H1 (cell line): ENCODE measurements around the gene USP3. TPM values are rescaled to one million over a fixed set of nuclear protein-coding genes. Genes with fewer than 3 reads are reported as not detected.

Experiments used
- CTCF ChIA-PET: fragments of 300-600 bp; sonication (Branson Sonifier 250); formaldehyde crosslinking; loops from one replicate; lab custom pipeline; 2021; ENCODE audit not compliant: partially characterized antibody; lab: Charles Lee
- POLR2A ChIA-PET: fragments of 300-600 bp; sonication (Branson Sonifier 250); formaldehyde crosslinking; loops from one replicate; lab custom pipeline; 2021; ENCODE audit warnings: inconsistent platforms; ENCODE audit not compliant: partially characterized antibody; lab: Charles Lee
- DNase-seq, 2 experiments: peaks; one replicate each; pipeline versions ENCODE4 v3.0.0 to v3.0.0-alpha.2; 2010 to 2022; ENCODE audit warnings: low spot score in 2 of 2, low read depth in 1 of 2, mixed read lengths in 1 of 2
- FAIRE-seq: peaks from 2 replicates; lab custom pipeline; 2011; peaks lifted over from hg19 to GRCh38; lab: Jason Lieb, UNC
- H2AFZ ChIP-seq: 2 replicates; pipeline ENCODE4 v1.8.1; 2012; ENCODE audit warnings: low read length, inconsistent platforms
- H2AK5ac ChIP-seq: 2 replicates; pipeline ENCODE4 v1.6.1; 2013; ENCODE audit warnings: low read depth, low read length
- H2BK120ac ChIP-seq: replicated peaks from 2 replicates; pipeline ENCODE3; 2013; ENCODE audit warnings: low read depth, low read length, inconsistent platforms
- H2BK12ac ChIP-seq: 2 replicates; pipeline ENCODE4 v1.6.1; 2013; ENCODE audit warnings: low read depth, low read length
- H2BK15ac ChIP-seq: 2 replicates; pipeline ENCODE4 v1.6.1; 2013; ENCODE audit warnings: low read length
- H2BK20ac ChIP-seq: 2 replicates; pipeline ENCODE4 v1.6.1; 2013; ENCODE audit warnings: low read length
- H2BK5ac ChIP-seq: 2 replicates; pipeline ENCODE4 v1.6.1; 2013; ENCODE audit warnings: low read depth, low read length
- H3K14ac ChIP-seq: 2 replicates; pipeline ENCODE4 v1.6.1; 2013; ENCODE audit warnings: inconsistent platforms; ENCODE audit not compliant: insufficient read length
- H3K18ac ChIP-seq: 2 replicates; pipeline ENCODE4 v1.6.1; 2013; ENCODE audit warnings: low read length; ENCODE audit errors: extremely low read depth
- H3K23ac ChIP-seq: 2 replicates; pipeline ENCODE4 v1.6.1; 2013; ENCODE audit warnings: inconsistent platforms; ENCODE audit not compliant: insufficient read length
- H3K23me2 ChIP-seq: 2 replicates; pipeline ENCODE4 v1.6.1; 2013; ENCODE audit warnings: low read depth, low read length
- H3K27ac ChIP-seq: 2 replicates; pipeline ENCODE4 v1.6.1; 2011; ENCODE audit warnings: low read depth, low read length, inconsistent platforms
- H3K27me3 ChIP-seq, 4 experiments: replicated peaks in 1 of 4; 1 replicate in 1 of 4; 2 replicates in 3 of 4; pipeline versions ENCODE4 v1.6.1 to v1.8.1; 2011 to 2013; ENCODE audit warnings: low read length in 3 of 4, mild to moderate bottlenecking in 3 of 4, inconsistent platforms in 2 of 4, mixed read lengths in 2 of 4, moderate library complexity in 1 of 4; ENCODE audit not compliant: control insufficient read depth in 3 of 4, insufficient read depth in 3 of 4; ENCODE audit errors: extremely low read depth in 1 of 4
- H3K36me3 ChIP-seq, 4 experiments: 2 replicates each; pipeline versions ENCODE4 v1.6.1 to v1.8.1; 2011 to 2013; ENCODE audit warnings: mild to moderate bottlenecking in 4 of 4, low read length in 3 of 4, moderate library complexity in 2 of 4, control low read depth in 1 of 4, inconsistent platforms in 1 of 4; ENCODE audit not compliant: insufficient read depth in 4 of 4, control insufficient read depth in 2 of 4
- H3K4ac ChIP-seq: replicated peaks from 2 replicates; pipeline ENCODE3; 2013; ENCODE audit warnings: low read length, low read depth, mixed read lengths, inconsistent platforms; ENCODE audit not compliant: insufficient read length
- H3K4me1 ChIP-seq, 4 experiments: replicated peaks in 1 of 4; 1 replicate in 1 of 4; 2 replicates in 3 of 4; pipeline versions ENCODE4 v1.6.1 to v1.8.1; 2011 to 2013; ENCODE audit warnings: low read length in 3 of 4, inconsistent platforms in 2 of 4, mixed read lengths in 1 of 4; ENCODE audit not compliant: insufficient read depth in 4 of 4, control insufficient read depth in 3 of 4
- H3K4me2 ChIP-seq, 2 experiments: 2 replicates each; pipeline versions ENCODE4 v1.6.1 to v1.8.1; 2011 to 2013; ENCODE audit warnings: low read depth in 2 of 2, low read length in 2 of 2, control low read depth in 1 of 2, inconsistent platforms in 1 of 2, mild to moderate bottlenecking in 1 of 2; ENCODE audit not compliant: insufficient read depth in 1 of 2
- H3K4me3 ChIP-seq, 4 experiments: fragments of 200-600, 300-600 bp in 1 of 4; sonication (generic), shearing (Covaris generic), sonication (Bioruptor Twin) in 1 of 4; 2 replicates each; pipeline versions ENCODE4 v1.5.1 to v1.8.1; 2011 to 2016; ENCODE audit warnings: low read length in 4 of 4, low read depth in 3 of 4, control low read depth in 2 of 4, inconsistent platforms in 2 of 4, mild to moderate bottlenecking in 2 of 4, mixed read lengths in 1 of 4, moderate library complexity in 1 of 4; ENCODE audit not compliant: insufficient read depth in 2 of 4; ENCODE audit errors: extremely low read depth in 1 of 4
- H3K56ac ChIP-seq: replicated peaks from 2 replicates; pipeline ENCODE3; 2013; ENCODE audit warnings: low read depth, mild to moderate bottlenecking, mixed read lengths, low read length, inconsistent platforms; ENCODE audit not compliant: insufficient read length
- H3K79me1 ChIP-seq: 2 replicates; pipeline ENCODE4 v1.6.1; 2013; ENCODE audit warnings: low read depth, low read length, control low read depth
- H3K79me2 ChIP-seq, 2 experiments: 2 replicates each; pipeline versions ENCODE4 v1.6.1 to v1.8.1; 2012 to 2013; ENCODE audit warnings: low read length in 2 of 2, mild to moderate bottlenecking in 2 of 2, inconsistent platforms in 1 of 2; ENCODE audit not compliant: insufficient read depth in 2 of 2, control insufficient read depth in 1 of 2
- H3K9ac ChIP-seq, 4 experiments: replicated peaks in 1 of 4; 1 replicate in 1 of 4; 2 replicates in 3 of 4; pipeline versions ENCODE4 v1.6.1 to v1.8.1; 2011 to 2013; ENCODE audit warnings: low read depth in 3 of 4, low read length in 3 of 4, control low read depth in 2 of 4, mild to moderate bottlenecking in 2 of 4, moderate library complexity in 2 of 4, inconsistent platforms in 1 of 4; ENCODE audit errors: extremely low read depth in 1 of 4
- H3K9me3 ChIP-seq, 2 experiments: 2 replicates each; pipeline versions ENCODE4 v1.6.1 to v1.8.1; 2012 to 2013; ENCODE audit warnings: mild to moderate bottlenecking in 2 of 2, moderate library complexity in 2 of 2, control low read depth in 1 of 2, inconsistent platforms in 1 of 2, low read depth in 1 of 2, low read length in 1 of 2, mixed read lengths in 1 of 2; ENCODE audit not compliant: insufficient read depth in 2 of 2
- H4K20me1 ChIP-seq, 2 experiments: replicated peaks in 1 of 2; 2 replicates each; pipeline versions ENCODE3 to v1.8.1; 2011 to 2013; ENCODE audit warnings: inconsistent platforms in 2 of 2, low read length in 2 of 2, mild to moderate bottlenecking in 1 of 2; ENCODE audit not compliant: insufficient read depth in 2 of 2, control insufficient read depth in 1 of 2
- H4K5ac ChIP-seq: 2 replicates; pipeline ENCODE4 v1.6.1; 2013; ENCODE audit warnings: low read length, low read depth, mixed read lengths, inconsistent platforms; ENCODE audit not compliant: insufficient read length
- H4K8ac ChIP-seq: 2 replicates; pipeline ENCODE4 v1.8.0; 2013; ENCODE audit warnings: mild to moderate bottlenecking, moderate library complexity, low read length, inconsistent platforms; ENCODE audit not compliant: insufficient read depth; ENCODE audit errors: extremely low read depth
- H4K91ac ChIP-seq: replicated peaks from 2 replicates; pipeline ENCODE3; 2013; ENCODE audit warnings: low read length, mixed read lengths, inconsistent platforms; ENCODE audit not compliant: insufficient read length
- ASH2L ChIP-seq: fragments of 200-600, 300-600 bp; sonication (generic); IDR thresholded peaks from one replicate; pipeline ENCODE4 v1.7.1; 2017; ENCODE audit warnings: low read length
- ATF2 ChIP-seq: IDR thresholded peaks from 2 replicates; pipeline ENCODE4 v1.6.1; 2012; ENCODE audit warnings: low read length, inconsistent platforms
- CBX8 ChIP-seq: fragments of 300-800, 300-1000 bp; sonication (generic); IDR thresholded peaks from 2 replicates; pipeline ENCODE4 v1.7.1; 2016; ENCODE audit warnings: low read depth, low read length, borderline replicate concordance
- CHD2 ChIP-seq: IDR thresholded peaks from 2 replicates; pipeline ENCODE4 v1.6.1; 2012; ENCODE audit warnings: low read length, improper control_type of control experiment
- CREB1 ChIP-seq: IDR thresholded peaks from 2 replicates; pipeline ENCODE4 v1.6.1; 2012; ENCODE audit warnings: inconsistent platforms
- CTBP2 ChIP-seq: IDR thresholded peaks from 2 replicates; pipeline ENCODE4 v1.7.0; 2011; ENCODE audit warnings: borderline replicate concordance, mild to moderate bottlenecking, moderate library complexity, mixed read lengths, low read length; ENCODE audit not compliant: insufficient read depth, insufficient read length
- EGR1 ChIP-seq: IDR thresholded peaks from 2 replicates; pipeline ENCODE4 v1.6.1; 2011; ENCODE audit warnings: low read depth, low read length, borderline replicate concordance
- JUN ChIP-seq: IDR thresholded peaks from 2 replicates; pipeline ENCODE4 v1.6.1; 2011; ENCODE audit warnings: low read depth, mild to moderate bottlenecking, improper control_type of control experiment, low read length
- JUND ChIP-seq: IDR thresholded peaks from 2 replicates; pipeline ENCODE4 v1.6.1; 2011; ENCODE audit warnings: mild to moderate bottlenecking, improper control_type of control experiment, low read length
- NRF1 ChIP-seq: IDR thresholded peaks from 2 replicates; pipeline ENCODE4 v1.6.1; 2011; ENCODE audit warnings: mild to moderate bottlenecking, low read depth, low read length, improper control_type of control experiment
- SIX5 ChIP-seq: IDR thresholded peaks from 2 replicates; pipeline ENCODE4 v1.6.1; 2011; ENCODE audit warnings: mild to moderate bottlenecking, low read depth, low read length
- SP2 ChIP-seq: IDR thresholded peaks from 2 replicates; pipeline ENCODE4 v1.6.1; 2012; ENCODE audit warnings: mild to moderate bottlenecking, low read length, inconsistent platforms
- TAF1 ChIP-seq: IDR thresholded peaks from 2 replicates; pipeline ENCODE4 v1.6.1; 2011; ENCODE audit warnings: mild to moderate bottlenecking, low read depth, low read length
- TEAD4 ChIP-seq: IDR thresholded peaks from 2 replicates; pipeline ENCODE4 v1.6.1; 2012; ENCODE audit warnings: low read depth, low read length, inconsistent platforms, mixed read lengths
- ZNF274 ChIP-seq: IDR thresholded peaks from 2 replicates; pipeline ENCODE4 v1.7.0; 2012; ENCODE audit warnings: low read length, borderline replicate concordance; ENCODE audit errors: extremely low read depth
- polyA plus RNA-seq, 7 experiments: library from polyadenylated mRNA; depleted of rRNA in 3 of 7; stranded (reverse) in 5 of 7; unstranded in 2 of 7; fragments of >200 nt in 5 of 7; fragments of 200-250 nt in 2 of 7; gene quantifications; 1 replicate in 5 of 7; 2 replicates in 1 of 7; 4 replicates in 1 of 7; pipeline versions ENCODE4 v1.2.1 to v1.2.3, GENCODE V29; 2011 to 2013; ENCODE audit warnings: missing spikeins in 2 of 7, mixed read lengths in 2 of 7
- total RNA-seq: library from RNA; stranded (reverse); fragmentation: NEBNext Ultra II Directional; extraction: Animal tissue kit (Norgen Biotek cat#: 25700); gene quantifications from 2 replicates; pipeline ENCODE4 v1.2.1, GENCODE V29; 2021

USP3 gene
- total and polyA plus RNA-seq, 2 of the 8 experiments (the other 6 are each of a cell fraction or from before 2014, with no cell fraction given) = 15.5 to 16.2 TPM

- Histone ChIP-seq H3K9ac (no peak overlapping the region), H2BK15ac (no peak overlapping the region), H2BK120ac (no peak overlapping the region), H2AFZ (no peak overlapping the region), H3K36me3 (peaks cover 0 to 6% (median 0%) of the 10 kb centered on the region in 4 experiments; a peak in 1 of 8 replicates), H3K79me2 (no peaks in the 10 kb centered on the region), H4K91ac (no peak overlapping the region), H3K18ac (no peak overlapping the region), H4K8ac (no peak overlapping the region), H3K23me2 (no peaks in the 10 kb centered on the region), H3K4me2 (no peak overlapping the region), H4K5ac (no peak overlapping the region), H2BK12ac (no peak overlapping the region), H3K9me3 (peaks cover 7 to 13% of the 10 kb centered on the region in 2 experiments), H3K56ac (no peak overlapping the region), H3K4ac (no peak overlapping the region), H2BK5ac (no peak overlapping the region), H3K4me1 (no peaks in the 10 kb centered on the region; a peak in 1 of 7 replicates), H3K27ac (no peak overlapping the region), H2BK20ac (no peak overlapping the region), H3K14ac (no peak overlapping the region), H3K4me3 (no peak overlapping the region), H3K27me3 (peaks cover 0 to 8% (median 3%) of the 10 kb centered on the region in 4 experiments; a peak in 3 of 7 replicates), H4K20me1 (no peaks in the 10 kb centered on the region), H2AK5ac (no peak overlapping the region), H3K79me1 (no peaks in the 10 kb centered on the region), H3K23ac (no peak overlapping the region)
- no peak for FAIRE-seq
- ChIA-PET POLR2A (interaction anchor here (0.6 kb wide), 1 partner anchor 434 kb away, joined by 3 read pairs; no protein-coding TSS in a partner anchor), CTCF (interaction anchor here (0.9 to 3.3 kb wide), 17 partner anchors 10 to 173 kb away, joined by 3 to 15 read pairs (median 5); no protein-coding TSS in a partner anchor)
- DNase-seq = no peak
- no peak for TF ChIP-seq CREB1
- no peak for TF ChIP-seq ASH2L
- TF ChIP-seq ZNF274 = no peak
- TF ChIP-seq CHD2 = no peak
- TF ChIP-seq CTBP2 = no peak
- no peak for TF ChIP-seq SP2
- TF ChIP-seq JUND = no peak
- no peak for TF ChIP-seq JUN
- TF ChIP-seq ATF2 = no peak
- no peak for TF ChIP-seq SIX5
- TF ChIP-seq CBX8 = no peak
- no peak for TF ChIP-seq EGR1
- no peak for TF ChIP-seq NRF1
- no peak for TF ChIP-seq TAF1
- TF ChIP-seq TEAD4 = no peak
Observed at GRCh38 chr15:63463036-63463435, 41.4 kb upstream of the USP3 start.
